OCI-LY7 (cell line): ENCODE results near the gene LHPP. TPM values are rescaled to one million over a fixed set of nuclear protein-coding genes. Genes with fewer than 3 reads are reported as not detected.

Experiments
- BruUV-seq: library from RNA; stranded (reverse); fragments of 400-500 nt; replicated peaks from 2 replicates; lab custom pipeline; 2021; lab: Mats Ljungman, UMichigan
- CTCF ChIA-PET: fragments of 300-600 bp; sonication (Branson Sonifier 250); formaldehyde crosslinking; loops from one replicate; lab custom pipeline; 2022; ENCODE audit warnings: antibody characterized with exemption; ENCODE audit not compliant: unreplicated experiment; lab: Charles Lee
- POLR2A ChIA-PET: fragments of 300-600 bp; sonication (Branson Sonifier 250); formaldehyde crosslinking; loops from one replicate; lab custom pipeline; 2022; ENCODE audit warnings: antibody characterized with exemption; lab: Charles Lee
- DNase-seq: peaks from one replicate; pipeline ENCODE4 v3.0.0-alpha.2; 2015; ENCODE audit warnings: low spot score
- H2AFZ ChIP-seq: fragments of 200-600 bp; sonication (generic), shearing (Covaris generic); 2 replicates; pipeline ENCODE4 v1.6.1; 2014; ENCODE audit warnings: mild to moderate bottlenecking, antibody characterized with exemption, low read length, moderate library complexity
- H3K27ac ChIP-seq: fragments of 200-600 bp; sonication (generic); 2 replicates; pipeline ENCODE4 v1.5.1; 2014; ENCODE audit warnings: mixed run types, low read depth, mild to moderate bottlenecking, moderate library complexity, low read length, inconsistent platforms; ENCODE audit not compliant: poor library complexity, severe bottlenecking
- H3K36me3 ChIP-seq: fragments of 200-600 bp; sonication (generic); 2 replicates; pipeline ENCODE4 v1.6.1; 2014; ENCODE audit warnings: mild to moderate bottlenecking, antibody characterized with exemption, low read length, moderate library complexity, mixed read lengths; ENCODE audit not compliant: insufficient read depth
- H3K4me1 ChIP-seq: fragments of 200-600 bp; sonication (generic); 2 replicates; pipeline ENCODE4 v1.5.1; 2014; ENCODE audit warnings: mild to moderate bottlenecking, low read length; ENCODE audit not compliant: insufficient read depth, poor library complexity, severe bottlenecking
- H3K4me2 ChIP-seq: fragments of 200-600 bp; sonication (generic); 2 replicates; pipeline ENCODE4 v1.6.1; 2014; ENCODE audit warnings: mild to moderate bottlenecking, low read length
- H3K4me3 ChIP-seq: fragments of 200-600 bp; sonication (generic); 2 replicates; pipeline ENCODE4 v1.5.1; 2014; ENCODE audit warnings: mild to moderate bottlenecking, low read depth, low read length; ENCODE audit not compliant: poor library complexity, severe bottlenecking
- H3K79me2 ChIP-seq: fragments of 200-600 bp; sonication (generic); 2 replicates; pipeline ENCODE4 v1.6.1; 2016; ENCODE audit warnings: low read depth, mild to moderate bottlenecking, low read length, moderate library complexity, mixed read lengths; ENCODE audit not compliant: insufficient read depth
- H3K9me2 ChIP-seq: fragments of 200-600 bp; sonication (generic); 2 replicates; pipeline ENCODE4 v1.6.1; 2016; ENCODE audit warnings: mild to moderate bottlenecking, low read length, mixed read lengths; ENCODE audit not compliant: insufficient read depth
- H3K9me3 ChIP-seq: fragments of 200-600 bp; sonication (generic); 2 replicates; pipeline ENCODE4 v1.6.1; 2014; ENCODE audit warnings: mild to moderate bottlenecking, mixed run types, low read length, mixed read lengths
- H4K20me1 ChIP-seq: fragments of 200-600 bp; sonication (generic); 2 replicates; pipeline ENCODE4 v1.6.1; 2014; ENCODE audit warnings: mild to moderate bottlenecking, antibody characterized with exemption, low read length, moderate library complexity, mixed read lengths; ENCODE audit not compliant: insufficient read depth
- EZH2phosphoT487 ChIP-seq: fragments of 200-600 bp; sonication (generic); IDR thresholded peaks from 2 replicates; pipeline ENCODE4 v1.6.1; 2018; ENCODE audit warnings: low read depth, borderline replicate concordance, mild to moderate bottlenecking, mixed run types, antibody characterized with exemption, low read length, moderate library complexity, mixed read lengths
- intact Hi-C: fragments of 100-400 bp; cut with micrococcal nuclease; formaldehyde crosslinking; loops from one replicate; pipeline ENCODE4 v1.10.0; 2022; ENCODE audit not compliant: unreplicated experiment
- total RNA-seq, 2 experiments: library from RNA; depleted of rRNA in 1 of 2; stranded (reverse); fragments of >200 nt in 1 of 2; shearing (Covaris generic) in 1 of 2; gene quantifications; 2 replicates each; pipeline ENCODE4 v1.2.3, GENCODE V29; 2014 to 2022
- TF ChIP-seq, protein P1 (sequence below): fragments of 200-600 bp; sonication (generic); conservative IDR thresholded peaks from 2 replicates; pipeline ENCODE4 v1.5.1; 2014; ENCODE audit warnings: mild to moderate bottlenecking, antibody characterized with exemption, low read length, moderate library complexity, mixed read lengths

Gene LHPP
- total RNA-seq, 2 experiments from 2014 or later: 30.3 to 65.2 TPM

DNA sequence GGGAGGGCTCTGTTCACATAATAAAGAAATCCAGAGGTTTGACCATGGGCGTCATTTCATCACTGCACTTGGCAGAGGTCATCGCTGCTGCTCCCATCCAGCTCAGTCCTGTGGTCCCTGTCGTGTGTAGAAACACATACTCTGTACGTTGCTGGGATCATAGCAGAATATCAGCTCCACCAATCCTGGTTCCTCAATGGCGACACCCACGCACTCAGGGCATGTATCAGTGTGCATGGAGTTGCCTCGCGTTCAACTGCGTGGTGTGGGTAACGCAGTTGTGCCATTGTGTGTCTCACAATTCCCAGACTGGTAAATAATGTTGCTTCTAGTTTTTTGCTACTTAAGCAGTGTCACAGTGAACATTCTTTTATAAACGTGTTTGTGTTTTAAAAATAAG lies 111.1 kb downstream of the LHPP start:
- intact Hi-C loops: no loop called here
- TF ChIP-seq, protein P1, sequence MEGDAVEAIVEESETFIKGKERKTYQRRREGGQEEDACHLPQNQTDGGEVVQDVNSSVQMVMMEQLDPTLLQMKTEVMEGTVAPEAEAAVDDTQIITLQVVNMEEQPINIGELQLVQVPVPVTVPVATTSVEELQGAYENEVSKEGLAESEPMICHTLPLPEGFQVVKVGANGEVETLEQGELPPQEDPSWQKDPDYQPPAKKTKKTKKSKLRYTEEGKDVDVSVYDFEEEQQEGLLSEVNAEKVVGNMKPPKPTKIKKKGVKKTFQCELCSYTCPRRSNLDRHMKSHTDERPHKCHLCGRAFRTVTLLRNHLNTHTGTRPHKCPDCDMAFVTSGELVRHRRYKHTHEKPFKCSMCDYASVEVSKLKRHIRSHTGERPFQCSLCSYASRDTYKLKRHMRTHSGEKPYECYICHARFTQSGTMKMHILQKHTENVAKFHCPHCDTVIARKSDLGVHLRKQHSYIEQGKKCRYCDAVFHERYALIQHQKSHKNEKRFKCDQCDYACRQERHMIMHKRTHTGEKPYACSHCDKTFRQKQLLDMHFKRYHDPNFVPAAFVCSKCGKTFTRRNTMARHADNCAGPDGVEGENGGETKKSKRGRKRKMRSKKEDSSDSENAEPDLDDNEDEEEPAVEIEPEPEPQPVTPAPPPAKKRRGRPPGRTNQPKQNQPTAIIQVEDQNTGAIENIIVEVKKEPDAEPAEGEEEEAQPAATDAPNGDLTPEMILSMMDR: no peak
- no peak for TF ChIP-seq EZH2phosphoT487
- no peak overlapping the region for H2AFZ ChIP-seq

DNA sequence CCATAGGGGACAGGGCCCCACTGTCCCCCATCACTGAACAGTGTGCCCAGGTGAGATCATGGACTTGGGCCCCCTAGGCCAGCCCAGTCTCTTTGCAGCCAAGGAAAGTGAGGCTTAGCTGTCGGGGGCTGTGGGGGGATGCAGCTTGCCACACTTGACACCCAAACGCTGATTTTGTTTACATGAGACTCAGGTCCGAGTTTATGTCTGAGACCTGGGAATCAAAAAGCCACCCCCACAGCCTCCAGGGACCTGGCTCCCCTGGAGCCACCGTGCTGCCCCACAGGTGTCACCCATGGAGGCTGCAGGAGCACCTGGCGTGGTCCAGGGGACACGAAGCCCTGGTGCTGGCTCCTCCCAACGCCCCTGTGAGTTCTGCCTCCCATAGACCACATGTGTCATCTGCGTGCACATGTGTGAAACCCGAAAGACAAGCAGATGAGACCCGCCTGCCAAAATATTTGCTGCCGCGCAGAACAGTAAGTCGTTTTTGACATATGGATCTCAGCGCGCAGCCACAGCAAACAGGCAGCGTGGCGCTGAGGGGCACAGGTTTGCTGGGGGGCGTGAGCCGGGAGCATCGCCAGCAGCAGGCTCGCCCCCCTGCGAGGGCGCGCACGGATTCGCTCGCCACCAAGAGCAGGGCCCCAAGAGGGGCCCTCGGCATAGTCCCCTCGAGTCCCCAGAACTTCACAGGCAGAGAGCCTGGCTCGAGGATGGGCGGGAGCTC lies 112.3 kb downstream of the LHPP start:
- Histone ChIP-seq H3K27ac (no peak overlapping the region), H3K9me3 (0 out of 2 replicates have a peak, but pooled peaks cover 7% of the 10 kb centered on the region), H3K4me3 (no peak overlapping the region), H3K36me3 (peaks cover 15% of the 10 kb centered on the region; the same call in 1 of the 2 replicates), H3K4me2 (no peak overlapping the region), H3K4me1 (peaks cover 17% of the 10 kb centered on the region), H3K79me2 (no peaks in the 10 kb centered on the region), H3K9me2 (no peaks in the 10 kb centered on the region), H2AFZ (no peak overlapping the region), H4K20me1 (no peaks in the 10 kb centered on the region; the same call in 1 of the 2 replicates)
- no peak for DNase-seq
- ChIA-PET CTCF (no interaction called here), POLR2A (no interaction called here)
- intact Hi-C loops: no loop called here
- BruUV-seq: no TSS peak
- no peak for TF ChIP-seq EZH2phosphoT487
- TF ChIP-seq, protein P1: no peak

More for the DNA sequence above, 111.1 kb downstream of the LHPP start:
- Histone ChIP-seq H4K20me1 (no peaks in the 10 kb centered on the region; the same call in 1 of the 2 replicates), H3K9me2 (no peaks in the 10 kb centered on the region), H3K79me2 (no peaks in the 10 kb centered on the region), H3K4me1 (peaks cover 17% of the 10 kb centered on the region), H3K4me2 (no peak overlapping the region), H3K9me3 (0 out of 2 replicates have a peak, but pooled peaks cover 7% of the 10 kb centered on the region), H3K27ac (no peak overlapping the region), H3K4me3 (no peak overlapping the region), H3K36me3 (peaks cover 15% of the 10 kb centered on the region; the same call in 1 of the 2 replicates)
- DNase-seq: no peak
- POLR2A ChIA-PET: no interaction called here
- BruUV-seq: no TSS peak
- CTCF ChIA-PET: no interaction called here

DNA sequence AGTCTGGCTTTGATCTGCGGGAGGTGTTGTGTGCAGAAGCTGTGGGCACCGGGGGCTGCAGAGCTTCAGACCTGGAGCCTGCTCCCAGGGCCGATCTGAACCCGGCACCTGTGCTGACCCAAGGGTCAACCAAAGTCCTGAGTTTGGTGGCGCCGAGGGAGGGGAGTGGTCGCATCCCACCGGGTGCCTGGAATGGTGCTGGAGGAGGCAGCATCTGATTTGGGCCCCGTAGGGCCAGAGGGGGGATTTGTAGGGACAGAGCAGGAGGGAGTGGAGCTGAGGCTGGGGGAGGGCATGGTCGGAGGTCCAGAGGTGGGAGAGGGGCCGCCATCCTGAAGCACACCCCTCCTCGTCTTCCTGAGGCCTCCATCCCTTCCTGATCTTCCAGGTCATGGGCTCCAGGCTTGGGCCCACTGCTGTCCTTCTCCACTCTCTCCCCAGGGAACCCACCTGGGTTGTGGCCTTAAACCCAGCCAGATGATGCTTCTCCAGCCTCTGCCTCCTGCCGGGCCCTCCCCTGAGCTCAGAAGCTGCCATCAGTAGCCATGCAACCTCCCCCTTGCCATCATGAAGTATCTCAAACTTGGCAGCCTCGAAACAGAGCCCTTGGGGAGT lies 112.9 kb downstream of the LHPP start:
- no peak overlapping the region for H3K4me2 ChIP-seq
- no TSS peak for BruUV-seq
- peaks cover 15% of the 10 kb centered on the region; the same call in 1 of the 2 replicates for H3K36me3 ChIP-seq
- TF ChIP-seq EZH2phosphoT487: no peak
- TF ChIP-seq, protein P1: no peak
- ChIA-PET POLR2A (no interaction called here), CTCF (no interaction called here)
- H3K27ac ChIP-seq: no peak overlapping the region
- no peaks in the 10 kb centered on the region for H3K9me2 ChIP-seq
- H3K4me1 ChIP-seq: peaks cover 11% of the 10 kb centered on the region
- no peaks in the 10 kb centered on the region; the same call in 1 of the 2 replicates for H4K20me1 ChIP-seq
- no peak for DNase-seq
- no peak overlapping the region for H3K4me3 ChIP-seq
- H2AFZ ChIP-seq: no peak overlapping the region
- 0 out of 2 replicates have a peak, but pooled peaks cover 7% of the 10 kb centered on the region for H3K9me3 ChIP-seq
- no peaks in the 10 kb centered on the region for H3K79me2 ChIP-seq
- intact Hi-C loops: no loop called here
